ENCODE measurements around the gene PCDHGC3.

PCDHGC3 gene

DNA sequence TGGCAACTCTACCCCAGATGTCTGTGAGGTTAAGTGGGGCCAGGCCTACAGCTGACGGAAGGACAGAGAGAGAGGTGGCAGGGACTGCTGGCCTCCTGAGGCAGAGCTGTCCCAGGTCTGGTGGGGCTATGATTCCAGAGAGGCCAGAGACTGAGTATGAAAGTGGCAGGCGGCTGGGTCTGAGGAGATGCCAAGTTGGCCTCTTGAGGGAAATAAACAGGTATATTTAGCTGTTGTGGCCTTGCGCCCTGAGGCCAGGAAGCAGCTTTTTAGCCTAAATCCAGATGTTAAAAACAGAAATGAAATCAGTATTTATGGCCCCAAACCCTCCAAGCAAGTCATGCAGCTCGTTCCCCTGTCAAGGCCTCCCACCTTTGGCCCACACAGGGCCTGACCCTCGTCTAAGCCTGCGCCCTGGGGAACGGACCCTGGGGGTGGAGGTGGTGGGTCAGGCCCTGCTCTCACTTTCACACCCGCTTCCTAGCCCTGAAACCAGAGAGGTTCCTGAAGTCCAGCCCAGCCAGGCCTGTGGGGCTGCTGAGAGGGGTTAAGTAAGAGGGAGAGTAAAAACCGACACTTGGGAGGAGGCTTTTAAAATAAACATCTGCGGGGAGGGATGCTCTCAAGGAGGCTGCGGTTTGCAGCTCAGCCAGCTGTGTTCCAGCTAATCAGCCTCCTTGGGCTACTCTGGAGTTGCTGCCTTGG, 31.8 kb downstream of the PCDHGC3 start:
- H3K36me3 ChIP-seq, result peaks cover under 1% of the 10 kb centered on the region; the same call in 1 of the 2 replicates
- H3K27ac ChIP-seq, result no peak overlapping the region
- H3K27me3 ChIP-seq (ENCODE audit: insufficient read depth, low read depth, severe bottlenecking), result no peaks in the 10 kb centered on the region
- DNase-seq, result no peak
- no peak overlapping the region for H3K4me3 ChIP-seq (ENCODE audit: low read depth, low read length)
- no peak for TF ChIP-seq CTCF (IDR thresholded peaks at IDR 0.05; ENCODE audit: low read depth, low read length)
- H3K9me3 ChIP-seq (ENCODE audit: severe bottlenecking), result no peaks in the 10 kb centered on the region

GRCh38 chr5:141508440-141508797, 32.7 kb downstream of the PCDHGC3 start:
- peak overlapping the region; percentile 56 for H3K27ac ChIP-seq

DNA sequence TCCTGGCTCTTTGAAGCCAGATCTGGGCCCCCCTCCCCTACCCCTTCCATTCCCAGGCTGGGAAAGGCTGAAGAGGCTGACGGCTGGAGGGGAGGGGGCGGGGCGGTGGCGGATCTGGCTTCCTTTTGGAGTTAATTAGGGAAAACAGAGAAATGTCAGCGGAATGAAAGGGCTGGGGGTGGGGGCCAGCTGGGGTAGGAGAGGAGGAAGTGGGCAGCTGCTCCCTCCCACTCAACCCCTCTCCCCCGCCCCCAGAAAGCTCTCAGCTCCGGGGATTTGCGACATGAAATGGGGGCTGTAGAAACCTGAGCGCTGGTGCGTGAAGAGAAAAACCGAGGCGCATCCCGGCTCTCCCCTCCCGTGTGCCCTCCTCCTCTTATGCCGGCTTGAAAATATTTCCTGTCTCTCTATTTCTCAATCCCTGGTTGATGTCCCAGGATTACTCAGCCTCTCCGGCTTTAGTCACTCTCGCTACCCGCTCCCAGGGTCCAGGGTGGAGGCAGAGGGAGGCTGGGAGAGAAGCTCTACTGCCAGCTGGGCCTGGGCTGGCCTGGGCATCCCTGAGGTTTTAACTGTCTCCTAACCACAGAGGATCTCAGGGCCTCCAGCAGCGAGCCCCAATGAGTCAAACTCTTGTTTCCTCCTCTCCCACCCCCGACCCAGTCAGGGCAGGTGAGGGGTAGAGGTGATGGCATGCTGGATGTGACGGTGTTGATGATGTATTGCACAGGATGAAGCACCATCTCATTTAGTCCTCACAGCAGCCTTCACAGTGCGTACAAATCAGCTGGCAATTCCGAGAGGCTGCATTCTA, 33.2 kb downstream of the PCDHGC3 start:
- TF ChIP-seq CTCF (IDR thresholded peaks at IDR 0.05; ENCODE audit: low read depth, low read length), result no peak
- Histone ChIP-seq H3K36me3 (peaks cover 5% of the 10 kb centered on the region; the same call in 1 of the 2 replicates), H3K27ac (peak overlapping the region; percentile 56), H3K4me3 (ENCODE audit: low read depth, low read length) (peak overlapping the region; percentile 39), H3K27me3 (ENCODE audit: insufficient read depth, low read depth, severe bottlenecking) (no peaks in the 10 kb centered on the region), H3K9me3 (ENCODE audit: severe bottlenecking) (no peaks in the 10 kb centered on the region)
- peak; percentile 74 for DNase-seq

More at GRCh38 chr5:141508440-141508797, 32.7 kb downstream of the PCDHGC3 start:
- Histone ChIP-seq H3K4me3 (ENCODE audit: low read depth, low read length) (peak overlapping the region; percentile 39), H3K36me3 (peaks cover 5% of the 10 kb centered on the region; the same call in 1 of the 2 replicates), H3K9me3 (ENCODE audit: severe bottlenecking) (no peaks in the 10 kb centered on the region), H3K27me3 (ENCODE audit: insufficient read depth, low read depth, severe bottlenecking) (no peaks in the 10 kb centered on the region)
- TF ChIP-seq CTCF (IDR thresholded peaks at IDR 0.05; ENCODE audit: low read depth, low read length), result no peak
- no peak for DNase-seq

GRCh38 chr5:141510160-141510559, 34.4 kb downstream of the PCDHGC3 start:
- peaks cover 5% of the 10 kb centered on the region; the same call in 1 of the 2 replicates for H3K36me3 ChIP-seq
- no peak overlapping the region for H3K27ac ChIP-seq
- no peak for DNase-seq
- no peaks in the 10 kb centered on the region for H3K27me3 ChIP-seq (ENCODE audit: insufficient read depth, low read depth, severe bottlenecking)
- H3K4me3 ChIP-seq (ENCODE audit: low read depth, low read length), result no peak overlapping the region
- no peak for TF ChIP-seq CTCF (IDR thresholded peaks at IDR 0.05; ENCODE audit: low read depth, low read length)
- no peaks in the 10 kb centered on the region for H3K9me3 ChIP-seq (ENCODE audit: severe bottlenecking)

DNA sequence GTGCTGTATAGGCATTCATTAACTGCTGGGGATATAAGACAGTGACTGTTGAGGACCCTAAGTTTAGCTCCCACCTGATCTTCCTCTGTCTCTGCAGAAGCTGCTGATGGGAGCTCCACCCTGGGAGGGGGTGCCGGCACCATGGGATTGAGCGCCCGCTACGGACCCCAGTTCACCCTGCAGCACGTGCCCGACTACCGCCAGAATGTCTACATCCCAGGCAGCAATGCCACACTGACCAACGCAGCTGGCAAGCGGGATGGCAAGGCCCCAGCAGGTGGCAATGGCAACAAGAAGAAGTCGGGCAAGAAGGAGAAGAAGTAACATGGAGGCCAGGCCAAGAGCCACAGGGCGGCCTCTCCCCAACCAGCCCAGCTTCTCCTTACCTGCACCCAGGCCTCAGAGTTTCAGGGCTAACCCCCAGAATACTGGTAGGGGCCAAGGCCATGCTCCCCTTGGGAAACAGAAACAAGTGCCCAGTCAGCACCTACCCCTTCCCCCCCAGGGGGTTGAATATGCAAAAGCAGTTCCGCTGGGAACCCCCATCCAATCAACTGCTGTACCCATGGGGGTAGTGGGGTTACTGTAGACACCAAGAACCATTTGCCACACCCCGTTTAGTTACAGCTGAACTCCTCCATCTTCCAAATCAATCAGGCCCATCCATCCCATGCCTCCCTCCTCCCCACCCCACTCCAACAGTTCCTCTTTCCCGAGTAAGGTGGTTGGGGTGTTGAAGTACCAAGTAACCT, 35.3 kb downstream of the PCDHGC3 start:
- DNase-seq, result no peak
- no peak for TF ChIP-seq CTCF (IDR thresholded peaks at IDR 0.05; ENCODE audit: low read depth, low read length)
- H3K4me3 ChIP-seq (ENCODE audit: low read depth, low read length), result no peak overlapping the region
- H3K36me3 ChIP-seq, result peaks cover 6% of the 10 kb centered on the region
- H3K27ac ChIP-seq, result no peak overlapping the region
- H3K9me3 ChIP-seq (ENCODE audit: severe bottlenecking), result no peaks in the 10 kb centered on the region
- H3K27me3 ChIP-seq (ENCODE audit: insufficient read depth, low read depth, severe bottlenecking), result no peaks in the 10 kb centered on the region

All from WERI-Rb-1 (cell line).